ENCODE data around the gene ANAPC2. TPM values are rescaled to one million over a fixed set of nuclear protein-coding genes. Genes with fewer than 3 reads are reported as not detected.

ANAPC2 gene
- total RNA-seq, 1 donor: 22.9 TPM

DNA sequence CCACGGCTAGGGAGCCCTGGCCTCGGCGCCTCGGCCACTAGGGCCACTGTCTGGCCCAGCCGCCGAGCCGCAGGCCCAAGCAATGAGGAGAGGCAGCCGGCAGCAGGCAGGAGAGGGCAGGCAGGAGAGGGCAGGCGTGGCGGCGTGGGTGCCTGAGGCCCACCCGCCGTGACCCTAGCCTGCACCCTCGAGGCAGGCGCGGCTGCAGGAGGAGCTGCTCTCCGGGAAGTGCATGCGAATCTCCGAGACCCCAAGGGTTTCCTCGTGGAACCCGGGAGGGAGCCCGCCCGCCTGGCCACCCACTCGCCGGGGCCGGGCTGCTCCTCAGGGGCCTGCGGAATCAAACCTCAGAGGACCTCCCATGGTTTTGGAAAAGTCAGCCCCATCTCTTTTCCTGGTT lies 40.1 kb downstream of the ANAPC2 start:
- no peak overlapping the region for H3K4me3 ChIP-seq (ENCODE audit: low read depth, low read length)
- DNase-seq (ENCODE audit: low read depth): no peak
- TF ChIP-seq, protein P1, sequence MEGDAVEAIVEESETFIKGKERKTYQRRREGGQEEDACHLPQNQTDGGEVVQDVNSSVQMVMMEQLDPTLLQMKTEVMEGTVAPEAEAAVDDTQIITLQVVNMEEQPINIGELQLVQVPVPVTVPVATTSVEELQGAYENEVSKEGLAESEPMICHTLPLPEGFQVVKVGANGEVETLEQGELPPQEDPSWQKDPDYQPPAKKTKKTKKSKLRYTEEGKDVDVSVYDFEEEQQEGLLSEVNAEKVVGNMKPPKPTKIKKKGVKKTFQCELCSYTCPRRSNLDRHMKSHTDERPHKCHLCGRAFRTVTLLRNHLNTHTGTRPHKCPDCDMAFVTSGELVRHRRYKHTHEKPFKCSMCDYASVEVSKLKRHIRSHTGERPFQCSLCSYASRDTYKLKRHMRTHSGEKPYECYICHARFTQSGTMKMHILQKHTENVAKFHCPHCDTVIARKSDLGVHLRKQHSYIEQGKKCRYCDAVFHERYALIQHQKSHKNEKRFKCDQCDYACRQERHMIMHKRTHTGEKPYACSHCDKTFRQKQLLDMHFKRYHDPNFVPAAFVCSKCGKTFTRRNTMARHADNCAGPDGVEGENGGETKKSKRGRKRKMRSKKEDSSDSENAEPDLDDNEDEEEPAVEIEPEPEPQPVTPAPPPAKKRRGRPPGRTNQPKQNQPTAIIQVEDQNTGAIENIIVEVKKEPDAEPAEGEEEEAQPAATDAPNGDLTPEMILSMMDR (IDR thresholded peaks at IDR 0.05; ENCODE audit: insufficient read depth, low read depth, low read length): no peak

DNA sequence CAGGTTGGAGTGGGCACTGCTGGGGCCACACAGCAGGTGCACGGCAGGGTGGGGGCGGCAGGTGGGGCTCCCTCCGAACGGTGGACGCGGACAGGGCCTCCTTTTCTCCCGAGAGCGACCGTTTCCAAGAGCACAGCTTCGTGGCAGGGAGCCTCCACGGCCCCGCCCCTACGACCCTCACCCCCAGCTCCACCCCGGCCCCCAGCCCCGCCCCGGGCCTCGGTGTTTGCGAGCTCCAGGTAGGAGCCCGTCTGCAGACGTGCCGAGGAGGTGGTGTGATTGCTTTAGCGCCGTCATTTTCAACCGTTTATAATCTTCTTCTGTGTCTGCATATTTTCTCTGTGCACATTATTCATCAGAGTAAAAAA lies 40.6 kb downstream of the ANAPC2 start:
- H3K4me3 ChIP-seq (ENCODE audit: low read depth, low read length): no peak overlapping the region
- TF ChIP-seq, protein P1 (IDR thresholded peaks at IDR 0.05; ENCODE audit: insufficient read depth, low read depth, low read length): no peak
- DNase-seq (ENCODE audit: low read depth): no peak

DNA sequence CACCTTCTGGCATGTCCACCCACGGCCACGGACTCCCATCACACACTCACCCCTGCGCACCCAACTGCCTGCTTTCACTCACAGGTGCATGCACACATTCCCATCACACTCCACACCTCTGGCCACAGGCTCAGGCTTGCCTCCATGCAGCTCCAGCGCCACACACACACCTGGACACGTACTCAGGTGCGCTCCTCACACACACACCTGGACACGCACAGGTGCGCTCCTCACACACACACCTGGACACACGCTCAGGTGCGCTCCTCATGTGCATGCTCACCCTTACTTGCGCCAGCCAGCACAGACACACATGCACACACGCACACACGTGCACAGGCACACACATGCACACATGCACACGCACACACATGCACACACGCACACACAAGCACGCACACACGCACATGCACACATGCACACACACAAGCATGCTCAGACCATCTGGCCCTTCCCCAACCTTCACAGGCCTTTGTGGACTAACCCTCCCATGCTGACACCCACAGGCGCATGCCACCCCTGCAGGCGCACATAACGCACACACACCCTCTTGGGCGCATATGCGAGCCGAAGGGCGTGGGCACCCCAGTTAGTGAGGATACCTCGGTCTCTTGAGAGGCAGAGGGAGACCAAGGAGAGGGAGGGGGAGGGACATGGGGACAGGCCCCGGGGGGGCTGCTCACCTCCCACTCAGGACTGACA lies 41.1 kb downstream of the ANAPC2 start:
- TF ChIP-seq, protein P1 (IDR thresholded peaks at IDR 0.05; ENCODE audit: insufficient read depth, low read depth, low read length): no peak
- H3K4me3 ChIP-seq (ENCODE audit: low read depth, low read length): no peak overlapping the region
- no peak for DNase-seq (ENCODE audit: low read depth)

GRCh38 chr9:137146527-137146918 lies 41.8 kb downstream of the ANAPC2 start:
- no peak for DNase-seq (ENCODE audit: low read depth)
- TF ChIP-seq, protein P1 (IDR thresholded peaks at IDR 0.05; ENCODE audit: insufficient read depth, low read depth, low read length): no peak
- H3K4me3 ChIP-seq (ENCODE audit: low read depth, low read length): no peak overlapping the region

GRCh38 chr9:137145731-137146526 lies 42.4 kb downstream of the ANAPC2 start:
- TF ChIP-seq, protein P1 (IDR thresholded peaks at IDR 0.05; ENCODE audit: insufficient read depth, low read depth, low read length): no peak
- DNase-seq (ENCODE audit: low read depth): no peak
- H3K4me3 ChIP-seq (ENCODE audit: low read depth, low read length): no peak overlapping the region

GRCh38 chr9:137143459-137143858 lies 44.9 kb downstream of the ANAPC2 start:
- no peak for DNase-seq (ENCODE audit: low read depth)
- TF ChIP-seq, protein P1 (IDR thresholded peaks at IDR 0.05; ENCODE audit: insufficient read depth, low read depth, low read length): no peak
- no peak overlapping the region for H3K4me3 ChIP-seq (ENCODE audit: low read depth, low read length)

Data from fibroblast of villous mesenchyme (primary cell).